ENCODE measurements around the gene NKTR.

GRCh38 chr3:42668793-42669217 is 68.3 kb downstream of the NKTR start:
- TF ChIP-seq POLR2AphosphoS5 (IDR thresholded peaks at IDR 0.05) = no peak
- TF ChIP-seq, protein P1, sequence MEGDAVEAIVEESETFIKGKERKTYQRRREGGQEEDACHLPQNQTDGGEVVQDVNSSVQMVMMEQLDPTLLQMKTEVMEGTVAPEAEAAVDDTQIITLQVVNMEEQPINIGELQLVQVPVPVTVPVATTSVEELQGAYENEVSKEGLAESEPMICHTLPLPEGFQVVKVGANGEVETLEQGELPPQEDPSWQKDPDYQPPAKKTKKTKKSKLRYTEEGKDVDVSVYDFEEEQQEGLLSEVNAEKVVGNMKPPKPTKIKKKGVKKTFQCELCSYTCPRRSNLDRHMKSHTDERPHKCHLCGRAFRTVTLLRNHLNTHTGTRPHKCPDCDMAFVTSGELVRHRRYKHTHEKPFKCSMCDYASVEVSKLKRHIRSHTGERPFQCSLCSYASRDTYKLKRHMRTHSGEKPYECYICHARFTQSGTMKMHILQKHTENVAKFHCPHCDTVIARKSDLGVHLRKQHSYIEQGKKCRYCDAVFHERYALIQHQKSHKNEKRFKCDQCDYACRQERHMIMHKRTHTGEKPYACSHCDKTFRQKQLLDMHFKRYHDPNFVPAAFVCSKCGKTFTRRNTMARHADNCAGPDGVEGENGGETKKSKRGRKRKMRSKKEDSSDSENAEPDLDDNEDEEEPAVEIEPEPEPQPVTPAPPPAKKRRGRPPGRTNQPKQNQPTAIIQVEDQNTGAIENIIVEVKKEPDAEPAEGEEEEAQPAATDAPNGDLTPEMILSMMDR (IDR thresholded peaks at IDR 0.05) = no peak
